Esophagus squamous epithelium (tissue), 5 donors: ENCODE results near the gene SLAMF9. TPM values are rescaled to one million over a fixed set of nuclear protein-coding genes. Genes with fewer than 3 reads are reported as not detected.

ENCODE experiments used
- DNase-seq: peaks from one replicate; lab custom pipeline; 2025; lab: John Stamatoyannopoulos, UW
- H3K27ac ChIP-seq, 4 donors: fragments of 200-600 bp; sonication (generic); one replicate each; pipeline ENCODE4 v1.5.1; 2016 to 2019; ENCODE audit warnings: mild to moderate bottlenecking in 1 of 4
- H3K27me3 ChIP-seq, 4 donors: fragments of 200-600 bp; sonication (generic); 1 replicate in 3 of 4; 2 replicates in 1 of 4; pipeline versions ENCODE4 v1.5.1 to v1.6.0; 2017 to 2021; ENCODE audit warnings: antibody characterized with exemption in 1 of 4
- H3K36me3 ChIP-seq, 3 donors: fragments of 200-600 bp; sonication (generic); one replicate each; pipeline ENCODE4 v1.5.1; 2016 to 2019
- H3K4me1 ChIP-seq, 3 donors: fragments of 200-600 bp; sonication (generic); one replicate each; pipeline ENCODE4 v1.5.1; 2017 to 2019
- H3K4me3 ChIP-seq, 4 donors: fragments of 200-600 bp; sonication (generic); 1 replicate in 3 of 4; 2 replicates in 1 of 4; pipeline ENCODE4 v1.5.1; 2016 to 2019; ENCODE audit warnings: mild to moderate bottlenecking in 2 of 4, moderate library complexity in 1 of 4
- H3K9me3 ChIP-seq, 3 donors: fragments of 200-600 bp; sonication (generic); one replicate each; pipeline ENCODE4 v1.5.1; 2016 to 2019
- POLR2A ChIP-seq, 4 donors: fragments of 450-650 bp; IDR thresholded peaks; one replicate each; pipeline ENCODE4 v1.6.1; 2017; ENCODE audit warnings: antibody characterized with exemption in 4 of 4, mild to moderate bottlenecking in 4 of 4, moderate library complexity in 3 of 4
- WGBS, 2 donors: methylation state at CpG; one replicate each; pipeline ENCODE4 v1.1.5; 2018; 5-methylcytosine and 5-hydroxymethylcytosine counted together
- intact Hi-C: fragments of 100-400 bp; cut with DNase I; formaldehyde crosslinking; loops from one replicate; pipeline ENCODE4 v1.15.0; 2022
- total RNA-seq, 4 donors: library from RNA; depleted of rRNA; stranded (reverse); fragments of >200 nt; gene quantifications; one replicate each; pipeline ENCODE4 v1.1.0, GENCODE V29; 2016
- TF ChIP-seq, protein P1 (sequence below), 6 experiments: fragments of 450-650 bp in 4 of 6; fragments of 200-600 bp in 2 of 6; sonication (generic) in 2 of 6; IDR thresholded peaks; one replicate each; pipeline ENCODE4 v1.5.1; 2016 to 2019; ENCODE audit warnings: antibody characterized with exemption in 6 of 6, mild to moderate bottlenecking in 4 of 6, moderate library complexity in 4 of 6
- donor health status: DM: yes; HTN: yes; CAD: no.

SLAMF9 gene
- total RNA-seq, 4 donors from 2014 or later: 0.92 to 0.99 TPM; not detected in 2

DNA sequence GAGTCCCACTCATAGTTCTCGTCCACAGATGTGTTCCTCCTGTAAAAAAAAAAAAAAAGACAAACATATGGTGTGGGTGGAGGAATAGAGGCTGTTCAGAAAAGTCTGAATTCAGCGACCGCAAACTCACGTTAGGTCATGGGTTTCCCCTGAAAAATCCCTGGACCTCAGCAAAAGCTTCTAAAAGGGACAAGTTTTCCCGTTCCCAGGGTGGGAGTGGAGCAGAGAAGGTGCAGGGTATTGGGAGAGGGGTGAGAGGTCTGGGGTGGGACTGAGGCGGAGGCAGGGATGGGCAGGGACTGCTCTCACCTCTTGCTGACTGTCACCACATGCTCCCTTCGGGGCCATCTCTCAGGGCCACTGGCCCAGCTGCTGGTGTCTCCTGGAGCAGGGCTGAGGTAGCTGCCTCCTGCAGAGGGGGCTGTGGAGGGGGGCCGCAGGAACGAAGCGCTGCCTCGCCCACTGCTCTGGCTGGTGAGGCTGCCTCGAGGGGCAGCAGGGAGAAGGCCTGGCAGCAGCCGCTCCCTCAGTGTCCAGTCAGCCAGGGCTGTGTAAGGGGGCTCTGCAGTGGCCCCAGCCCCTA lies 26.1 kb downstream of the SLAMF9 start:
- Histone ChIP-seq H3K36me3 (peaks cover 0 to 39% (median 0%) of the 10 kb centered on the region in 3 donors), H3K4me3 (no peak overlapping the region), H3K9me3 (no peaks in the 10 kb centered on the region), H3K27me3 (no peaks in the 10 kb centered on the region), H3K27ac (no peak overlapping the region), H3K4me1 (peaks cover 12 to 67% (median 15%) of the 10 kb centered on the region in 3 donors)
- intact Hi-C loops: no loop called here
- 74 to 86% methylated on average over 7 to 9 of the region's 13 CpGs for WGBS, 2 donors
- DNase-seq: no peak
- TF ChIP-seq, protein P1, sequence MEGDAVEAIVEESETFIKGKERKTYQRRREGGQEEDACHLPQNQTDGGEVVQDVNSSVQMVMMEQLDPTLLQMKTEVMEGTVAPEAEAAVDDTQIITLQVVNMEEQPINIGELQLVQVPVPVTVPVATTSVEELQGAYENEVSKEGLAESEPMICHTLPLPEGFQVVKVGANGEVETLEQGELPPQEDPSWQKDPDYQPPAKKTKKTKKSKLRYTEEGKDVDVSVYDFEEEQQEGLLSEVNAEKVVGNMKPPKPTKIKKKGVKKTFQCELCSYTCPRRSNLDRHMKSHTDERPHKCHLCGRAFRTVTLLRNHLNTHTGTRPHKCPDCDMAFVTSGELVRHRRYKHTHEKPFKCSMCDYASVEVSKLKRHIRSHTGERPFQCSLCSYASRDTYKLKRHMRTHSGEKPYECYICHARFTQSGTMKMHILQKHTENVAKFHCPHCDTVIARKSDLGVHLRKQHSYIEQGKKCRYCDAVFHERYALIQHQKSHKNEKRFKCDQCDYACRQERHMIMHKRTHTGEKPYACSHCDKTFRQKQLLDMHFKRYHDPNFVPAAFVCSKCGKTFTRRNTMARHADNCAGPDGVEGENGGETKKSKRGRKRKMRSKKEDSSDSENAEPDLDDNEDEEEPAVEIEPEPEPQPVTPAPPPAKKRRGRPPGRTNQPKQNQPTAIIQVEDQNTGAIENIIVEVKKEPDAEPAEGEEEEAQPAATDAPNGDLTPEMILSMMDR (IDR thresholded peaks at IDR 0.05): no peak
- TF ChIP-seq POLR2A (IDR thresholded peaks at IDR 0.05): no peak

DNA sequence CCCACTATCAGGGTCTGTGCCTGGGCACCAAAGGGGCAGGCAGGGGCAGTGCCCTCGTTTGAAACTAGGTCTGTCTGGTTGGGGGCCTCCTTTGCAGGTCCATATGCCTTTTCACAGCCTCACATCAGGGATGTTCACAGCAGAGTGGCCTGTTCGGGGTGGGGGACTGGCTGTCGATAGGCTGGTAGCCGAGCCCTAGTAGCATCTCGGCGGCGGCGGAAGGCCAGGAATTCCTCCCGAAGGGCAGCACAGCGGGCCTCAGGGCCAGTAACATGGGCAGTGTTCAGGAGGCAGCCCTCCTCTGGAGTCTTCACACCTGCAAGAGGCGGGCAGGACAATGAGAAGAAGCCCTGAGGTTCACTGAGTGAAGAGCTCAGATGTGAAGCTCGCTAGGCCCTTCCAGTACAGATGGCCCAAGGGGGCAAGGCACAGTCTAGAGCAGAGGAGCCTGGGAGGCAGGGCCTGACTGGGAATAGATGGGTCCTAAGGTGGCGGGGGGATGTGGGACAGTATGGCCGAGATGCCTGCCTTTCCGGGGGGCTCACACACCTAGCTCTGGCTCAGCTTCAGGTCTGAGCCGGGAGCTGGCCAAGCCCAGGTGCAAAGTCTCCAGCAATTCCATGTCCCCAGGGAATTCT lies 26.7 kb downstream of the SLAMF9 start:
- H3K4me3 ChIP-seq: no peak overlapping the region
- peaks cover 0 to 39% (median 0%) of the 10 kb centered on the region in 3 donors for H3K36me3 ChIP-seq
- TF ChIP-seq POLR2A (IDR thresholded peaks at IDR 0.05): no peak
- H3K9me3 ChIP-seq: no peaks in the 10 kb centered on the region
- intact Hi-C loops: no loop called here
- no peak for DNase-seq
- 64 to 87% methylated on average over 6 to 10 of the region's 16 CpGs for WGBS, 2 donors
- no peak overlapping the region for H3K27ac ChIP-seq
- H3K27me3 ChIP-seq: no peaks in the 10 kb centered on the region
- H3K4me1 ChIP-seq: peaks cover 16 to 67% (median 17%) of the 10 kb centered on the region in 3 donors

DNA sequence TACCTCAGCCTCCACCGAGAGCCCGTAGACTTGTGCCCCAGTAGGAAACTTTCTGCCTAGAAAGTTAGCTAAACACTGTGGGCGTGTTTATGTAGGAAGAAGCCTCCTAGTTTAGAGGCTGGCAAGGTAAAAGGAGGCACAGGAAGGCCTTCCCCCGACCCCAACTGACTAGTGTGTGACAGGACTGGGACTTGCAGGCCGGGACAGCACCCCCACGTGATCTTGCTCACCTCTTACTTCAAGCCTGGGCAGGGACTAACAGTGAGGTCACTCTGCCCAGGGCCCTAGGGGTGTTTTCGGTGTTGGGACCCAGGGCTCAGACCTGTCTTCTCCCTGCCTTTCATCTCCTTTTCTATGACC lies 28.3 kb downstream of the SLAMF9 start:
- Histone ChIP-seq H3K4me3 (peak overlapping the region; percentile 63 to 99 (median 87)), H3K36me3 (peaks cover 0 to 37% (median 0%) of the 10 kb centered on the region in 3 donors), H3K4me1 (peaks cover 20 to 72% (median 33%) of the 10 kb centered on the region in 3 donors), H3K9me3 (no peaks in the 10 kb centered on the region), H3K27me3 (no peaks in the 10 kb centered on the region), H3K27ac (peak overlapping the region; percentile 95 to 99 (median 98))
- no peak for DNase-seq
- no peak for TF ChIP-seq POLR2A (IDR thresholded peaks at IDR 0.05)
- TF ChIP-seq, protein P1 (IDR thresholded peaks at IDR 0.05): no peak
- WGBS, 2 donors: 0 to 4% methylated on average over 2 to 7 of the region's 7 CpGs
- intact Hi-C loops: no loop called here

DNA sequence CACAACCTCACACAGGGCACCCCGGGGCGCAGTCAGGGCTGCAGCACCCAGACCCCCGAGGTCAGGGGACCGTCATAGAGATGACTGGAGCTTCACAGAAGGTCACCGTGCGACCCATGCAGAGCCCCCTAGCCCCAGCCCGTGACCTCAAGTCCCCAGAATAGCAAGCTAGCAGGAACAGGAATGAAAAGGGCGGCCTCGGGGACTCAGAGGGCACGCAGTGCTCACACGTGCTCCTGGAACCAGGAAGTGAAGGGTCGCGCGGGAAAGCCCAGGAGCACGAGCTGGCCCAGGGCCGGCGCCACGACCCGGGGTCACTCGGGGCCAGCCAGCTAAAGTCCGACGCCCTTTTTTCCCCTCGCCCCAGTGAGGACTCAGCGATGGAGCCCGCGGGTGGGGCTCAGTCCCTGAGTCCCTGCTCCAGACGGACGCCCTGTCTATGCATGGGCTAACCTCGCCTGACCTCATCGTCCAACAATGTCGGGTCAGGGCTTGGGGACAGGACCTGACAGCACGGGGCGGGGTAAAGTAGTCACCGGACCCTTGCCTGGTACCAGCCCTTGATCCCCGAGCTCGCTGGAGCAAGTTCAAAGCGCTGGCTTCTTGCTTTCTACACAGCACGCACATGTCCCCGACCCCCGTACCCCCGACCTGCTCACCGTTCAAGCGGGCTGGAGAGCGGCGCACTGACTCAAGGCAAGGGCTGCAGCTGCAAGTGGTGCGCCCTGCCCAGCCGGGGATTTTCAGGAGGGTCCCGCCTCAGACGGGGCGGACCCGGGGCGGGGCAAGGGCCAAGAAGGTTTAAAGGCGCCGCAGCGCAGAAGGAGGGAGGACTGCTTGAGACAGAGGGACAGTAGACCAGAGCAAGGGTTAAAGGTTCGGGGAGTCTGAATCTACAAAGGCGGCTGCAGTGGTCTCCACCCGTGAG lies 29.0 kb downstream of the SLAMF9 start, which contains the start of gene TAGLN2:
TSS of gene TAGLN2 (minus strand) at position 717 of the 928 bp plus-strand sequence. CDS start 4,998 bp downstream, outside the sequence.
- peak within 1 kb of the TSS; percentile 95 to 99 (median 98) for H3K27ac ChIP-seq
- peak in 3 of 4 donors; percentile 49 to 98 (median 95) for TF ChIP-seq POLR2A (IDR thresholded peaks at IDR 0.05)
- TF ChIP-seq, protein P1 (IDR thresholded peaks at IDR 0.05): peak in 1 of 6 experiments; percentile 1
- H3K27me3 ChIP-seq: no peaks in the 10 kb centered on the region
- DNase-seq: peak; percentile 49
- peak within 1 kb of the TSS; percentile 63 to 99 (median 87) for H3K4me3 ChIP-seq
- WGBS, 2 donors: 0% methylated on average over 2 to 3 of the region's 58 CpGs
- intact Hi-C loops: no loop called here
- H3K9me3 ChIP-seq: no peaks in the 10 kb centered on the region
- peaks cover 20 to 78% (median 38%) of the 10 kb centered on the region in 3 donors for H3K4me1 ChIP-seq
- H3K36me3 ChIP-seq: peaks cover 5 to 41% (median 6%) of the 10 kb centered on the region in 3 donors

DNA sequence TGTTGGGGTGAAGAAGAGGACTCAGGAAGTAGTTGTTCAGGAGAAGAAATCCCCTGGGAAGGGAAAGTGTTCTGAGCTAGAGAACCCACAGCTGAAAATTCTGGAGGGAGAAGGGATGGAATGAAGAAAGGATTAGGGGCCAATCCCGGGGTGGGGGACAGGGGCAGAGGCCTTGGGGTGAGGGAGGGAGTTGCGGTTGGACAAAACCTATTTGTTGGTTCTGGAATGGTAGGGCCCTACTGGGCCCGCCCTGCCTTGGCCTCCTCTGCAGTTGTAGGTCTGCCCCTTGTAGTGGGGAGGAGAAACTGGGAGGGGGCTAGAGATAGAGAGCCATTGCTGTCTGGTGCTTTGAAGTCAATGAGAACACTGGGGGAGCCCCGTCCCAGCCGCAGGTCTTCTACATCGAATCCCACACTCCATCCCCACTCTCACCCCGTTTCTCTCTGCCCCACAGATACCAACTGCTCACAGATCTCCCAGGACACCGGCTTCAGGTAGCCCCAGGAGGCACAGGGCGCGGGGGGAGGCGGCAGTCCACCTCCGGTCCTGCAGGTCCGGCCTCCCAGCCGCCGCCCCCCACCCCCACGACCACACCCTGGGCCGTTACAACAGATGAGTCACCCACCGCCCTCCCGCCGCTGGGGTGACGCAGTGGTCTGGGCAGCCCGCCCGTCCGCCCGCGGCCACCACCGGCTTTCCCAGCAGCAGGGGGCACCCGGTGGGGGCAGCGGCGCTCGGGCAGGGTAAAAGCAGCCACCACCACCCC lies 29.8 kb downstream of the SLAMF9 start:
- Histone ChIP-seq H3K4me1 (peaks cover 20 to 80% (median 46%) of the 10 kb centered on the region in 3 donors), H3K36me3 (peaks cover 13 to 41% (median 15%) of the 10 kb centered on the region in 3 donors), H3K4me3 (peak overlapping the region; percentile 63 to 99 (median 87)), H3K9me3 (no peaks in the 10 kb centered on the region), H3K27ac (peak overlapping the region; percentile 95 to 99 (median 98)), H3K27me3 (no peaks in the 10 kb centered on the region)
- intact Hi-C loops: no loop called here
- TF ChIP-seq POLR2A (IDR thresholded peaks at IDR 0.05): peak in 2 of 4 donors; percentile 48 to 81
- TF ChIP-seq, protein P1 (IDR thresholded peaks at IDR 0.05): peak in 1 of 6 experiments; percentile 16
- peak; percentile 33 for DNase-seq
- 0 to 1% methylated on average over 5 to 7 of the region's 31 CpGs for WGBS, 2 donors
